HG03196 (cell line): ENCODE measurements around the gene BACE1-AS.

ENCODE experiments used
- ATAC-seq: cut with Tn5 transposase; IDR thresholded peaks from one replicate; pipeline ENCODE4 v1.9.1; 2021; ENCODE audit not compliant: unreplicated experiment

BACE1-AS gene

GRCh38 chr11:117289795-117290194, 1.4 kb upstream of the BACE1-AS start:
- ATAC-seq, result no peak

GRCh38 chr11:117292616-117293015, 1.5 kb downstream of the BACE1-AS start:
- ATAC-seq, result no peak

- ATAC-seq, result no peak
Measured at GRCh38 chr11:117295438-117296137, 4.4 kb downstream of the BACE1-AS start.

GRCh38 chr11:117296881-117297280, 5.7 kb downstream of the BACE1-AS start:
- ATAC-seq, result no peak

- ATAC-seq, result no peak
Measured at GRCh38 chr11:117298195-117298594, 7.0 kb downstream of the BACE1-AS start.

- no peak for ATAC-seq
Measured at GRCh38 chr11:117299351-117300282, 8.5 kb downstream of the BACE1-AS start.

GRCh38 chr11:117300283-117300663, 9.1 kb downstream of the BACE1-AS start:
- no peak for ATAC-seq

GRCh38 chr11:117300773-117301172, 9.6 kb downstream of the BACE1-AS start:
- no peak for ATAC-seq

- no peak for ATAC-seq
Measured at GRCh38 chr11:117302228-117302627, 11.1 kb downstream of the BACE1-AS start.

- ATAC-seq, result no peak
Measured at GRCh38 chr11:117303101-117303500, 12.0 kb downstream of the BACE1-AS start.

- ATAC-seq, result no peak
Measured at GRCh38 chr11:117303646-117304315, 12.6 kb downstream of the BACE1-AS start.

- ATAC-seq, result no peak
Measured at GRCh38 chr11:117305145-117305544, 14.0 kb downstream of the BACE1-AS start.

GRCh38 chr11:117309310-117309709, 18.2 kb downstream of the BACE1-AS start:
- no peak for ATAC-seq

GRCh38 chr11:117313091-117313490, 21.9 kb downstream of the BACE1-AS start:
- ATAC-seq, result no peak

GRCh38 chr11:117313828-117314768, 23.0 kb downstream of the BACE1-AS start:
- ATAC-seq, result no peak

- ATAC-seq, result no peak
Measured at GRCh38 chr11:117314840-117315239, 23.7 kb downstream of the BACE1-AS start.

GRCh38 chr11:117315285-117316196, 24.4 kb downstream of the BACE1-AS start:
- ATAC-seq, result no peak

- ATAC-seq, result no peak
Measured at GRCh38 chr11:117316197-117316961, 25.2 kb downstream of the BACE1-AS start, which contains the start of gene BACE1. Gene BACE1 (minus strand): TSS chr11:117316256. CDS start chr11:117315795, 461 bp downstream.

GRCh38 chr11:117318738-117319137, 27.6 kb downstream of the BACE1-AS start:
- no peak for ATAC-seq
